Adrenal gland (tissue), 12 donors: Measurements from ENCODE around the gene PRKCB. TPM values are rescaled to one million over a fixed set of nuclear protein-coding genes. Genes with fewer than 3 reads are reported as not detected.

Source experiments
- DNase-seq, 7 donors: peaks; one replicate each; pipeline ENCODE4 v3.0.0-alpha.2; 2019 to 2020
- H3K27ac ChIP-seq, 5 donors: fragments of 200-600 bp; sonication (generic) in 4 of 5; 1 replicate in 3 of 5; 2 replicates in 2 of 5; pipeline versions ENCODE4 v1.5.1 to v1.8.0; 2016 to 2020; ENCODE audit warnings: mild to moderate bottlenecking in 1 of 5
- H3K27me3 ChIP-seq: fragments of 200-600 bp; 2 replicates; pipeline ENCODE4 v1.8.0; 2021
- H3K36me3 ChIP-seq, 2 donors: fragments of 200-600 bp; replicated peaks in 1 of 2; 1 replicate in 1 of 2; 2 replicates in 1 of 2; pipeline versions ENCODE4 v1.5.1 to v1.8.0; 2018 to 2022
- H3K4me1 ChIP-seq, 2 donors: fragments of 200-600 bp; replicated peaks in 1 of 2; 1 replicate in 1 of 2; 2 replicates in 1 of 2; pipeline versions ENCODE4 v1.5.1 to v1.8.0; 2018 to 2021
- H3K4me3 ChIP-seq, 4 donors: fragments of 200-600 bp; sonication (generic) in 3 of 4; one replicate each; pipeline ENCODE4 v1.5.1; 2016 to 2018
- H3K9me3 ChIP-seq, 3 donors: fragments of 200-600 bp; sonication (generic) in 1 of 3; replicated peaks in 1 of 3; 1 replicate in 2 of 3; 2 replicates in 1 of 3; pipeline versions ENCODE4 v1.5.1 to v1.8.0; 2016 to 2021
- CTCF ChIP-seq, 6 experiments: fragments of 450-650 bp in 4 of 6; fragments of 200-600 bp in 2 of 6; sonication (generic) in 1 of 6; IDR thresholded peaks; 1 replicate in 5 of 6; 2 replicates in 1 of 6; pipeline versions ENCODE4 v1.5.1 to v1.8.0; 2016 to 2021; ENCODE audit warnings: antibody characterized with exemption in 6 of 6, mild to moderate bottlenecking in 2 of 6, moderate library complexity in 1 of 6
- POLR2A ChIP-seq, 2 donors: fragments of 450-650 bp; IDR thresholded peaks; one replicate each; pipeline ENCODE4 v1.6.1; 2017; ENCODE audit warnings: antibody characterized with exemption in 2 of 2, mild to moderate bottlenecking in 2 of 2, moderate library complexity in 1 of 2
- WGBS, 4 donors: extraction: QIAGEN DNeasy Blood & Tissue Kit in 2 of 4; methylation state at CpG; one replicate each; pipeline versions ENCODE4 v1.1.5 to v1.1.7; 2013 to 2017; 5-methylcytosine and 5-hydroxymethylcytosine counted together
- intact Hi-C, 2 donors: fragments of 100-400 bp; cut with DNase I; formaldehyde crosslinking; loops; one replicate each; pipeline versions ENCODE4 v1.14.1 to v1.15.0; 2022 to 2023
- polyA plus RNA-seq, 3 donors: library from polyadenylated mRNA; stranded (reverse); fragments of 200-250 nt in 2 of 3; fragments of 350-450 nt in 1 of 3; fragmentation: Illumina TruSeq in 1 of 3; extraction: RNeasy Lipid Tissue Mini Kit (QIAGEN cat#74804) in 1 of 3; gene quantifications; one replicate each; pipeline ENCODE4 v1.2.3, GENCODE V29; 2013 to 2014
- total RNA-seq, 9 donors: library from RNA; depleted of rRNA in 4 of 9; stranded (reverse); fragments of >200 nt in 4 of 9; fragments of 120-200 nt in 1 of 9; fragmentation: NEBNext Ultra II Directional in 1 of 9; extraction: Animal tissue kit (Norgen Biotek cat#: 25700) in 1 of 9; gene quantifications; one replicate each; pipeline versions ENCODE4 v1.1.0 to v1.2.4, GENCODE V29; 2013 to 2023
- donor health status: healthy with polysubstance abuse.
- donor health status: Bipolar disorder and iron deficiency.
- donor health status: DM: yes; HTN: yes; CAD: no.
- donor health status: DM: no; HTN: no; CAD: no.
- donor health status: DM: no; HTN: no; CAD: no.
- donor health status: DM: yes; HTN: yes; CAD: no.

Gene PRKCB
- total and polyA plus RNA-seq, 12 donors: 0.54 to 8.0 (median 3.0) TPM

GRCh38 chr16:24195221-24195620 is 359.4 kb downstream of the PRKCB start:
- intact Hi-C loops: no loop called here
- no peaks in the 10 kb centered on the region for H3K9me3 ChIP-seq
- WGBS, 4 donors: 47 to 68% (median 53%) methylated on average over 2 of the region's 2 CpGs
- TF ChIP-seq POLR2A (IDR thresholded peaks at IDR 0.05) (no peak), CTCF (IDR thresholded peaks at IDR 0.05) (no peak)
- no peak overlapping the region for H3K4me3 ChIP-seq
- H3K27me3 ChIP-seq: no peaks in the 10 kb centered on the region
- H3K27ac ChIP-seq: no peak overlapping the region
- no peaks in the 10 kb centered on the region for H3K36me3 ChIP-seq
- no peak for DNase-seq
- no peaks in the 10 kb centered on the region for H3K4me1 ChIP-seq

- H3K9me3 ChIP-seq: no peaks in the 10 kb centered on the region
- TF ChIP-seq POLR2A (IDR thresholded peaks at IDR 0.05): no peak
- TF ChIP-seq CTCF (IDR thresholded peaks at IDR 0.05): no peak
- H3K4me3 ChIP-seq: no peak overlapping the region
- no peaks in the 10 kb centered on the region for H3K27me3 ChIP-seq
- intact Hi-C loops: no loop called here
- H3K36me3 ChIP-seq: no peaks in the 10 kb centered on the region
- no peaks in the 10 kb centered on the region for H3K4me1 ChIP-seq
- no peak for DNase-seq
- H3K27ac ChIP-seq: no peak overlapping the region
- WGBS, 4 donors: 38 to 52% (median 41%) methylated on average over 4 of the region's 4 CpGs
Observed at GRCh38 chr16:24198807-24199533, 363.2 kb downstream of the PRKCB start.

- TF ChIP-seq CTCF (IDR thresholded peaks at IDR 0.05) (no peak), POLR2A (IDR thresholded peaks at IDR 0.05) (no peak)
Observed at GRCh38 chr16:24203675-24204074, 367.9 kb downstream of the PRKCB start.

GRCh38 chr16:24204150-24204665 is 368.4 kb downstream of the PRKCB start:
- WGBS, 4 donors: 75 to 86% (median 85%) methylated on average over 2 of the region's 2 CpGs

More at GRCh38 chr16:24203675-24204074, 367.9 kb downstream of the PRKCB start:
- WGBS, 4 donors: 53 to 64% (median 59%) methylated on average over 3 to 4 of the region's 4 CpGs
- no peaks in the 10 kb centered on the region for H3K36me3 ChIP-seq
- no peaks in the 10 kb centered on the region for H3K9me3 ChIP-seq
- no peak overlapping the region for H3K27ac ChIP-seq
- intact Hi-C loops: no loop called here
- H3K27me3 ChIP-seq: no peaks in the 10 kb centered on the region
- DNase-seq: no peak
- no peak overlapping the region for H3K4me3 ChIP-seq
- H3K4me1 ChIP-seq: no peaks in the 10 kb centered on the region

More at GRCh38 chr16:24204150-24204665, 368.4 kb downstream of the PRKCB start:
- intact Hi-C loops: no loop called here
- DNase-seq: no peak
- TF ChIP-seq POLR2A (IDR thresholded peaks at IDR 0.05) (no peak), CTCF (IDR thresholded peaks at IDR 0.05) (no peak)
- no peaks in the 10 kb centered on the region for H3K9me3 ChIP-seq
- no peak overlapping the region for H3K4me3 ChIP-seq
- H3K27ac ChIP-seq: no peak overlapping the region
- no peaks in the 10 kb centered on the region for H3K4me1 ChIP-seq
- no peaks in the 10 kb centered on the region for H3K27me3 ChIP-seq
- no peaks in the 10 kb centered on the region for H3K36me3 ChIP-seq
